Measurements from ENCODE around the gene DHRS4L2. TPM values are rescaled to one million over a fixed set of nuclear protein-coding genes. Genes with fewer than 3 reads are reported as not detected.
A peak's percentile ranks its signal among the peaks of the same experiment; 100 is the strongest.
"Not testable (repeated sequence)": the region's sequence is repeated elsewhere in the genome, so short reads cannot be mapped to it uniquely, and the experiment has no call there.

DHRS4L2 gene
- total RNA-seq, 1 donor from 2014 or later = 24.9 TPM

DNA sequence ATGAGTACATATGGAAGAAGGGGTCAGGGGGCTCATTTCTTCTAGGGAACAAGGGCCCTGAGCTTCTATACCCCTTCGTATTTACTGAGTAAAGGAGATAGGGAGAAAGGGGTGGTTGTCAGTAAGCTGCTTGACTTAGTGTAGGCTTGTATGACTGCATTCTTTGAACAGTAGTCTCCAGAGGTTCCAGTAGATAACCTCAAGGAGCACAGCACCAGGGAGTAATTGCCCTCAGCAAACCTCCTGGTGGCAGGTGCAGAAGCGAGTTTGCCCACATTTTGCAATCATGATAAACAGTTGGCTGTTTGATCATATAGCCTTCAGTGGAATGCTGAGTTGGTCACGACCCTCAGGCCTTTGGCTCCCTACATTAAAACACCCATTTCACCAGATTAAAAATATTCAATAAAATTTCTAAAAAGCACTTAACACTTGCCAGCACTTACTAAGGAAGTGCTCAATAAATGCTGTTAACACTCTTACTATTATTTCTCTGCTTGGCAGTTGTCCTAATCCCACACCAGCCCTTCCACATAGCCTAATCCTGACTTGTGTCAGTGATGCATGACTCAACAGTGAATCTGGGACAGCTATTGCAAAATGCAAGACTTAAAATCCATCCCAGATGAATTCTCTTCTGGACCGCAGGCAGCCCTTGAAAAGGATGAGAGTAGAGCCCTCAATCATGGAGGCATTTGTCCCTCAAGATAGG, 3.7 kb upstream of the DHRS4L2 start:
- peaks cover 14% of the 10 kb centered on the region for H3K4me1 Mint-ChIP-seq (ENCODE audit: low read depth)
- no peak overlapping the region for H3K27ac Mint-ChIP-seq
- intact Hi-C loops (cut with micrococcal nuclease) = loop anchor here (5.0 kb wide), 1 partner anchor 52 kb away; no protein-coding TSS in a partner anchor
- H3K9me3 Mint-ChIP-seq = no peaks in the 10 kb centered on the region
- no peaks in the 10 kb centered on the region for H3K27me3 Mint-ChIP-seq (ENCODE audit: low read depth)
- H3K36me3 Mint-ChIP-seq (ENCODE audit: low read depth) = peaks cover 14% of the 10 kb centered on the region
- no peak overlapping the region for H3K4me3 Mint-ChIP-seq (ENCODE audit: low read depth)
- DNase-seq (ENCODE audit: low spot score) = no peak

DNA sequence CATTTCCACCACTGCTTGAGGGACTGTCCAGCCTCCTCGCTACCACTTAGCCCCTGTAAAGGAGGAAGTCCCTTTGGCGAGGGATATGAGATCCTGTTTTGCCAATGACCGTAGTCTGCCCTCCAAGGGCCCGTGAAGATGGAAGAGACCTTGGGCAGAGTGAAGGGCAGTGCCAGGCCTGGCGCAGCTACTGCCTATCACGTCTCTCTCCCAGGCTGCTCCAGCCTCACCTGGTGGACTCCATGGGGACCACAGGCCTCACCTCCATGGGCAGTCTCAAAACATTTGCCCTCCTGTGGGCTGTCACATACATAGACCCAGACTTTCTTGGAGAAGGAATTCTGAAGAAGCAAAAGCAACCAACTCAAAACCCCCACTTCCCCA, 514 bp upstream of the DHRS4L2 start:
- H3K4me1 Mint-ChIP-seq (ENCODE audit: low read depth) = peaks cover 14% of the 10 kb centered on the region
- H3K9me3 Mint-ChIP-seq; DNase-seq (ENCODE audit: low spot score); H3K36me3 Mint-ChIP-seq (ENCODE audit: low read depth); H3K27me3 Mint-ChIP-seq (ENCODE audit: low read depth): not testable (repeated sequence)
- peak overlapping the region; percentile 77 for H3K4me3 Mint-ChIP-seq (ENCODE audit: low read depth)
- peak overlapping the region; percentile 52 for H3K27ac Mint-ChIP-seq
- intact Hi-C loops (cut with micrococcal nuclease) = loop anchor here (2.0 to 5.0 kb wide), 3 partner anchors 49 to 107 kb away; partner anchors contain the start of genes CARMIL3 and PCK2

DNA sequence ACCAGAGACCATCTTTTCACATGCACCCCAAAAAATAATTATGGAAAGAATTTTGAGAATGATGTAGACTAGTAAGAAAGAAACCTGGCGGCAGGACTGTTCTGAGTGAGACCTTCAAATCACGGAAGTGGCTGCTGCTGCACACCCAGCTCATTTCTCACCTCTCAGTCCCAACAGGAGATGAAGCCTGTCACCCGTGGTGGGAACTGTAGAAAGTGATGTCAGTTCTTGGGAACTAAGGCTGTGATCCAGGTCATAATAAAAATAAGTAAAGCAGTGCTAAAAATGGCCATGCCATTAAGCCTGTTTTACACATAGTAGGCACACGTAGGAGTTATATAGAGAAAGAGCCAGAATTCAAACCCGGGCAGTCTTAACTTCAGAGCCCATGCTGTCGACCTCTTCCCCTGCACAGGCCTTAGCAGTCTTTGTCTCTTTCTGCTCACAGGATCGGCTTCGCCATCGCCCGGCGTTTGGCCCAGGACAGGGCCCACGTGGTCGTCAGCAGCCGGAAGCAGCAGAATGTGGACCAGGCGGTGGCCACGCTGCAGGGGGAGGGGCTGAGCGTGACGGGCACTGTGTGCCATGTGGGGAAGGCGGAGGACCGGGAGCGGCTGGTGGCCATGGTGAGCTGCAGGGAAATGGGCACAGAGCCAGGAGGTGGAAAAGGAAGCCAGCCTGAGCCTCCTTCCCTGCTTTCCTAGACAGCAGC, 1.2 kb downstream of the DHRS4L2 start:
- Mint-ChIP-seq H3K4me3 (ENCODE audit: low read depth) (peak overlapping the region; percentile 77), H3K27ac (peak overlapping the region; percentile 79), H3K4me1 (ENCODE audit: low read depth) (peaks cover 14% of the 10 kb centered on the region)
- intact Hi-C loops (cut with micrococcal nuclease) = loop anchor here (2.0 to 5.0 kb wide), 3 partner anchors 47 to 105 kb away; partner anchors contain the start of genes CARMIL3 and PCK2
- H3K27me3 Mint-ChIP-seq (ENCODE audit: low read depth); H3K36me3 Mint-ChIP-seq (ENCODE audit: low read depth); H3K9me3 Mint-ChIP-seq; DNase-seq (ENCODE audit: low spot score): not testable (repeated sequence)

DNA sequence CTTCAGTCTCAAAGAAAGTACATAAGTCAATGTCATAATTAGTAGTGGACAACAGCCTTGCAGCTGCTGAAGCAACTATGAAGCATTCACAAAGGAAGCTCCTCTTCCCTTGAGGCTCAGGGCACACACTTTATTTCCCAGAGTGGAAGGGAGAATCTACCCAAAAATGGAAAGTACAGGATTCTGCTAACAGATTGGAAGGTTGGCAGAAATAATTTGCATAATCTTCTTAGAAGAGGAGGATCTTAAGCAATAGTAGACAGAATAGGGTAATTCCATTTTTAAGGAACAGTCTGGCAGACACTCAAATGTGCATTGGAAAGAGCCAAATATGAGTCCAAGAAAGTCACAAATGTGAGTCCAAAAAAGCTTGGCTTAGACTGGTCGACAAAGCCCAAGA, 2.2 kb downstream of the DHRS4L2 start:
- DNase-seq (ENCODE audit: low spot score); intact Hi-C loops (cut with micrococcal nuclease); H3K4me3 Mint-ChIP-seq (ENCODE audit: low read depth); H3K9me3 Mint-ChIP-seq; H3K27me3 Mint-ChIP-seq (ENCODE audit: low read depth); H3K36me3 Mint-ChIP-seq (ENCODE audit: low read depth); H3K27ac Mint-ChIP-seq: not testable (repeated sequence)
- peaks cover 16% of the 10 kb centered on the region for H3K4me1 Mint-ChIP-seq (ENCODE audit: low read depth)

DNA sequence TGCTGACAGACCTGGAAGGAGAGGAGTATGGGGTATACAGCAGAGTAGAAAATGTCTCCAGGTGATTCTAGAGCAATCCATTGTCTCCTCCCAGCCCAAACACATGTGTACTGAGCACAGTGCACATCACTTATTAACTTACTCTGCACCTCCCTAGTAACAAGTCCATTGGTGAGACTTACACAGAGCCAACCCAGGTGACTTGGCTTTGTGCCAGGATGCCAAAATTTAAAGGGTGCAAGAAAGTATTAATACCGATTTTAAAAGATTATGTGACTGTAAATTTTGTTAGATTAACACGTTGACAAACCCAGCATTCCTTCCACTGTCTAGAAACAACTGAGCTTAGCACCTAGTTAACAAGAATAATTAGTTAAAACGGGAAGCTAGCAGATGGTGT, 4.3 kb downstream of the DHRS4L2 start:
- H3K4me3 Mint-ChIP-seq (ENCODE audit: low read depth); H3K36me3 Mint-ChIP-seq (ENCODE audit: low read depth); intact Hi-C loops (cut with micrococcal nuclease); H3K27me3 Mint-ChIP-seq (ENCODE audit: low read depth); H3K27ac Mint-ChIP-seq; H3K9me3 Mint-ChIP-seq; DNase-seq (ENCODE audit: low spot score): not testable (repeated sequence)
- peaks cover 14% of the 10 kb centered on the region for H3K4me1 Mint-ChIP-seq (ENCODE audit: low read depth)

DNA sequence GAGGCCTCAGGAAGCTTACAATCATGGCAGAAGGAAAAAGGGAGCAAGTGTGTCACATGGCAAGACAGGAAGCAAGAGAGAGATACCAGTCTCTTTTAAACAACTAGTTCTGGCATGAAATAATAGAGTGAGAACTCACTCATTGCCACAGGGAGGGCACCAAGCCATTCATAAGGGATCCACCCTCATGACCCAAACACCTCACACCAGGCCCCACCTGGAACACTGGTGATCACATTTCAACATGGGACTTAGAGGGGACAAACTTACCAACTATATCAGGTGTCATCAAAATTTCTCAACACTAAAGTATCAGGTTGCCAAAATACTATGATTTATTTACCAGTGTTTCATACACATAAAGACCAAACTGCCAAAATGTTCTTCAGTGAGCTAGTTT, 7.3 kb downstream of the DHRS4L2 start:
- H3K27ac Mint-ChIP-seq; intact Hi-C loops (cut with micrococcal nuclease); H3K9me3 Mint-ChIP-seq; H3K36me3 Mint-ChIP-seq (ENCODE audit: low read depth); H3K4me1 Mint-ChIP-seq (ENCODE audit: low read depth); H3K27me3 Mint-ChIP-seq (ENCODE audit: low read depth); H3K4me3 Mint-ChIP-seq (ENCODE audit: low read depth); DNase-seq (ENCODE audit: low spot score): not testable (repeated sequence)

DNA sequence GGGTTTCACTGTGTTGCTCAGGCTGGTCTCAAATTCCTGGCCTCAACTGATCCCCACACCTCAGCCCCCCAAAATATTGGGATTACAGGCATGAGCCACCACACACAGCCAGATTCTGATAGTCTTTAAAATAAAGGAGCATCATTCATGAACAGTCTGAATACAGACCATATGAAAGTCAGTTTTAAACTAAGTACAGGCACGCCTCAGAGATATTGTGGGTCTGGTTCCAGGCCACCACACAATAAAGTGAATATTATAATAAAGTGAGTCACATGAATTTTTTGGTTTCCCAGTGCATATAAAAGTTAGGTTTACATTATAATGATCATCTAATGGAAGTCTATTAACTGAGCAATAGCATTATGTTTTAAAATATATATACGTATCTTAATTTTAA, 8.1 kb downstream of the DHRS4L2 start:
- intact Hi-C loops (cut with micrococcal nuclease); H3K9me3 Mint-ChIP-seq; H3K27ac Mint-ChIP-seq; H3K4me3 Mint-ChIP-seq (ENCODE audit: low read depth); H3K36me3 Mint-ChIP-seq (ENCODE audit: low read depth); DNase-seq (ENCODE audit: low spot score); H3K27me3 Mint-ChIP-seq (ENCODE audit: low read depth); H3K4me1 Mint-ChIP-seq (ENCODE audit: low read depth): not testable (repeated sequence)

DNA sequence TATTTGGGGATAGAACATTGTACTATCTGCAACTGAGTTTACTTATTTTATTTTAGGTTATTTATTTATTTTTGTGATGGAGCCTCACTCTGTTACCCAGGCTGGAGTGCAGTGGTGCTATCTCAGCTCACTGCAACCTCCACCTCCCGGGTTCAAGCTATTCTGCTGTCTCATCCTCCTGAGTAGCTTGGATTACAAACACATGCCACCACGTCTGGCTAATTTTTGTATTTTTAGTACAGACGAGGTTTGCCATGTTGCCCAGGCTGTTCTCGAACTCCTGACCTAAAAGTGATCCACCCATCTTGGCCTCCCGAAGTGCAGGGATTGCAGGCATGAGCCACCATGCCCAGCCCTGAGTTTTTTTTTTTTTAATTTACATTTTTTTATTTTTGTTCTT, 10.9 kb downstream of the DHRS4L2 start:
- H3K4me3 Mint-ChIP-seq (ENCODE audit: low read depth) = not testable (repeated sequence)

DNA sequence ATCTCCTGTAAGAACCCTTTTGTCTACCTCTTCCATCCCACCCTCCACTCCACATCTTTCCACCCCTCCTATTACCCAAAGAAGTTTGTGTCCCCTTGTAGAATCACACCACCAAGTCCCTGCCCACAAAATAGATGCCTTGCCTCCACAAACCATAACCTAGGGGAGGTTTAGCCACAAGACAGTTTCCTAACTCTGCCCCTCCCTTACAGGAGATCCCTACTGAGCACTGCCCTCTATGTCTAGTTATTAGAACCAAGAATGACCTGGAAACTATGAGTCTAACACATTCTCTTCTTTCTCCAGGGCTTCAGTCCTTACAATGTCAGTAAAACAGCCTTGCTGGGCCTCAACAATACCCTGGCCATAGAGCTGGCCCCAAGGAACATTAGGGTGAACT, 12.3 kb downstream of the DHRS4L2 start:
- H3K27ac Mint-ChIP-seq; intact Hi-C loops (cut with micrococcal nuclease): not testable (repeated sequence)

More for the DNA sequence above, 10.9 kb downstream of the DHRS4L2 start:
- H3K9me3 Mint-ChIP-seq; H3K36me3 Mint-ChIP-seq (ENCODE audit: low read depth); intact Hi-C loops (cut with micrococcal nuclease); DNase-seq (ENCODE audit: low spot score); H3K27ac Mint-ChIP-seq; H3K27me3 Mint-ChIP-seq (ENCODE audit: low read depth); H3K4me1 Mint-ChIP-seq (ENCODE audit: low read depth): not testable (repeated sequence)

DNA sequence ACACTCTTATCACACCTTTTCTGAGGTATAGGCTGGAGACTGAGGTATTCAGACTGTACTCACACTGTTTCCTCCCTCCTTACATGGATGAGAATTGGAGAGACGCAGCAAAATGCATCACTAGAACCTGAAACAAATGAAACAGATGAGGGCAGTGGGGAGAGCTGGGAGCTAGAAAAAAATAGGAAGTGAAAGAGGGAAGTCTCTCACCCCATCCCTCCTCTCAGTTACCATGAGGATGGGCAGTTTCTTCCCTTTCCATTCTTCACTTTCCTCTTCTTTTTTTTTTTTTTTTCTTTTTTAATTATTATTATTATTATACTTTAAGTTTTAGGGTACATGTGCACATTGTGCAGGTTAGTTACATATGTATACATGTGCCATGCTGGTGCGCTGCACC, 12.9 kb downstream of the DHRS4L2 start:
- H3K9me3 Mint-ChIP-seq; H3K4me1 Mint-ChIP-seq (ENCODE audit: low read depth); DNase-seq (ENCODE audit: low spot score); intact Hi-C loops (cut with micrococcal nuclease); H3K27me3 Mint-ChIP-seq (ENCODE audit: low read depth); H3K27ac Mint-ChIP-seq; H3K36me3 Mint-ChIP-seq (ENCODE audit: low read depth); H3K4me3 Mint-ChIP-seq (ENCODE audit: low read depth): not testable (repeated sequence)

More for the DNA sequence above, 12.3 kb downstream of the DHRS4L2 start:
- not testable (repeated sequence) for H3K9me3 Mint-ChIP-seq; DNase-seq (ENCODE audit: low spot score); H3K27me3 Mint-ChIP-seq (ENCODE audit: low read depth); H3K4me3 Mint-ChIP-seq (ENCODE audit: low read depth); H3K36me3 Mint-ChIP-seq (ENCODE audit: low read depth); H3K4me1 Mint-ChIP-seq (ENCODE audit: low read depth)

DNA sequence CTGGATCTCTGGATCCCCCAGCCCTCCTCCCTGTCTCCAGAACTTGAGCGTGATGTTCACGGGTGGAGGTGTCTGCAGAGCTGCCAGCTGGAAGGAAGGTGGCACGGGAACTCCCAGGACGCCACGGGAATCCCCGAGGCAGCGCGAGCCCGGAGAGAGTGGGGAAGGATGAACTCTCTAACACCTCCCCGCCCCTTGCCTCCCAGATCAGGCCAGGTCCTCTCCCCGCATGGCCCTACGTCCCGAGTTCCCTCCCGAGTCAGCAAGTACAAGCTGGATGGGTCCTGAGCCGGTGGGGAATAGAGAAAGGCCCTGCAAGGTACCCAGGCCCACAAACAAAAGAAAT, 17.7 kb downstream of the DHRS4L2 start:
- H3K27ac Mint-ChIP-seq; DNase-seq (ENCODE audit: low spot score); intact Hi-C loops (cut with micrococcal nuclease); H3K4me3 Mint-ChIP-seq (ENCODE audit: low read depth); H3K9me3 Mint-ChIP-seq; H3K27me3 Mint-ChIP-seq (ENCODE audit: low read depth): not testable (repeated sequence)
- H3K36me3 Mint-ChIP-seq (ENCODE audit: low read depth) = peaks cover 14% of the 10 kb centered on the region
- H3K4me1 Mint-ChIP-seq (ENCODE audit: low read depth) = peaks cover 30% of the 10 kb centered on the region

DNA sequence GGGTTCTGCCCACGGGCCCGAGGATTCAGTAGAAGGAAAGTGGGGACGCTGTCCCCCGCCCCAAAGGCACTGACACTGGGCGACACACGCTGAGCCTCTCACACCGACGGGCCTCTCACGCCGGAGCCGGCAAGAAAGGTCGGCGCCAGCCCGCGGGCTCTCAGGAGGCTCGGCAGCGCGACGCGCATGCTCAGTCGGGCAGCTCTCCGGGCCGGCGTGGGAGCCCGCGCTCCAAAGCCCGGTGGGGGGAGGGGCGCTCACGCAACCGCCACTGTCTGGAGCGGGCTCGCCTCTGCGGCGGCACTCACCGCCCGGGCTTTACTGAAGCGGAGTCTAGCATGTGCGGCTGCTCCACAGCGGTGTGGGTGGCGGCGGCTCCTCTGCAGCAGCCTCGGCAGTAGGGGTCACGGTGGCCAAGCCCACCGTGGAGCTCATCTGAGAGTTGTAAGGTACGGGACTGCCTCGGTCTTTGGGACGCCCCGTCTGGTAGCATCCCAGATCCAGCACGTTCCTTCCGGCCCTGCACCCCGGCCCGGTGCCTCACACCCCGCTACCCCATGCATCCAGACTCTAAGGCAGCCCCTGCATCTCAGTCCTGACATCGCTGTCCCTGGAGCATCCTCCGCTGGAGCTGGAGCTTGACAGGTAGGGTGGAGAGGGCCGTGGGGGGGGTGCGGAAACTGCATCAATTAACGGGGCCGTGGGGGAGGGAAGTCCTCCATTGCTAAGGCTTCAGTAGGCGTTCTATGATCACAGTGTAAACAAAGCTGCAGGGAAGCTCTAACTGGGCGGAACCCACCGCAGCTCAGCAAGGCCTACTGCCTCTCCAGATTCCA, 18.3 kb downstream of the DHRS4L2 start:
- H3K4me1 Mint-ChIP-seq (ENCODE audit: low read depth) = peaks cover 30% of the 10 kb centered on the region
- peaks cover 14% of the 10 kb centered on the region for H3K36me3 Mint-ChIP-seq (ENCODE audit: low read depth)
- H3K27ac Mint-ChIP-seq = peak overlapping the region; percentile 53
- H3K4me3 Mint-ChIP-seq (ENCODE audit: low read depth) = peak overlapping the region; percentile 80
- DNase-seq (ENCODE audit: low spot score) = peak; percentile 67
- intact Hi-C loops (cut with micrococcal nuclease); H3K27me3 Mint-ChIP-seq (ENCODE audit: low read depth); H3K9me3 Mint-ChIP-seq: not testable (repeated sequence)
